OCI-LY1 (cell line): ENCODE measurements around the gene MAPK11.

Experiments used
- CTCF ChIP-seq: fragments of 200-600 bp; sonication (generic), shearing (Covaris generic); IDR thresholded peaks from 2 replicates; pipeline ENCODE4 v1.5.1; 2017; ENCODE audit warnings: mild to moderate bottlenecking, antibody characterized with exemption, low read length, moderate library complexity, mixed read lengths
- EZH2 ChIP-seq: fragments of 200-600 bp; sonication (generic), shearing (Covaris generic); IDR thresholded peaks from 2 replicates; pipeline ENCODE4 v1.8.0; 2017; ENCODE audit warnings: borderline replicate concordance, mixed run types, mild to moderate bottlenecking, antibody characterized with exemption, low read length, moderate library complexity, mixed read lengths

GRCh38 chr22:50264946-50265669, 5.1 kb downstream of the MAPK11 start:
- TF ChIP-seq CTCF (no peak), EZH2 (no peak)
